Lower leg skin (tissue), 3 donors: ENCODE measurements around the gene SLC5A3.

Experiments used
- CTCF ChIP-seq, 3 donors: fragments of 450-650 bp; IDR thresholded peaks; one replicate each; pipeline ENCODE4 v1.5.1; 2016; ENCODE audit warnings: antibody characterized with exemption in 3 of 3, mild to moderate bottlenecking in 3 of 3, moderate library complexity in 2 of 3
- POLR2A ChIP-seq, 2 donors: fragments of 450-650 bp; IDR thresholded peaks; one replicate each; pipeline ENCODE4 v1.6.1; 2016 to 2017; ENCODE audit warnings: antibody characterized with exemption in 2 of 2, mild to moderate bottlenecking in 1 of 2, moderate library complexity in 1 of 2

- TF ChIP-seq CTCF (IDR thresholded peaks at IDR 0.05) (no peak), POLR2A (IDR thresholded peaks at IDR 0.05) (no peak)
Measured at GRCh38 chr21:34097442-34097841, 24.1 kb downstream of the SLC5A3 start.
